Body of pancreas (tissue), 4 donors: Measurements from ENCODE around the gene P2RY8. TPM values are rescaled to one million over a fixed set of nuclear protein-coding genes. Genes with fewer than 3 reads are reported as not detected.
"Not testable (repeated sequence)": the region's sequence is repeated elsewhere in the genome, so short reads cannot be mapped to it uniquely, and the experiment has no call there.

Experiments
- ATAC-seq: fragments of 150-250 bp; one replicate; pipeline ENCODE4 v1.9.1; 2016
- DNase-seq, 4 donors: peaks; one replicate each; pipeline ENCODE4 v3.0.0-alpha.2; 2019
- H3K27ac ChIP-seq, 4 donors: fragments of 200-600 bp; sonication (generic); 1 replicate in 3 of 4; 2 replicates in 1 of 4; pipeline versions ENCODE4 v1.5.1 to v1.6.1; 2016 to 2019; ENCODE audit warnings: mild to moderate bottlenecking in 1 of 4, mixed read lengths in 1 of 4, moderate library complexity in 1 of 4
- H3K27me3 ChIP-seq, 2 donors: fragments of 200-600 bp; sonication (generic); one replicate each; pipeline ENCODE4 v1.6.0; 2016; ENCODE audit warnings: mild to moderate bottlenecking in 1 of 2
- H3K36me3 ChIP-seq, 2 donors: fragments of 200-600 bp; sonication (generic); replicated peaks in 1 of 2; 2 replicates each; pipeline ENCODE4 v1.5.1; 2016; ENCODE audit warnings: low read depth in 2 of 2; ENCODE audit not compliant: insufficient read depth in 1 of 2
- H3K4me1 ChIP-seq: fragments of 200-600 bp; sonication (generic); one replicate; pipeline ENCODE4 v1.6.0; 2016
- H3K4me3 ChIP-seq, 2 donors: fragments of 200-600 bp; sonication (generic); 1 replicate in 1 of 2; 2 replicates in 1 of 2; pipeline ENCODE4 v1.5.1; 2016 to 2019
- H3K9me3 ChIP-seq, 3 donors: fragments of 200-600 bp; sonication (generic); 1 replicate in 2 of 3; 2 replicates in 1 of 3; pipeline ENCODE4 v1.5.1; 2016
- CTCF ChIP-seq, 7 experiments: fragments of 450-650 bp in 4 of 7; fragments of 200-600 bp in 3 of 7; sonication (generic) in 3 of 7; IDR thresholded peaks; one replicate each; pipeline ENCODE4 v1.5.1; 2016 to 2019; ENCODE audit warnings: antibody characterized with exemption in 7 of 7
- POLR2A ChIP-seq, 3 donors: fragments of 450-650 bp; IDR thresholded peaks; one replicate each; pipeline ENCODE4 v1.6.1; 2016; ENCODE audit warnings: antibody characterized with exemption in 3 of 3, mild to moderate bottlenecking in 2 of 3
- WGBS, 2 donors: methylation state at CpG; one replicate each; pipeline ENCODE4 v1.1.5; 2017; 5-methylcytosine and 5-hydroxymethylcytosine counted together
- intact Hi-C: fragments of 100-400 bp; cut with DNase I; formaldehyde crosslinking; loops from one replicate; pipeline ENCODE4 v1.15.1; 2023
- total RNA-seq, 2 donors: library from RNA; depleted of rRNA; stranded (reverse); fragments of >200 nt; gene quantifications; one replicate each; pipeline ENCODE4 v1.1.0, GENCODE V29; 2016

P2RY8 gene
- total RNA-seq, 2 donors from 2014 or later: 0.66 to 0.78 TPM

DNA sequence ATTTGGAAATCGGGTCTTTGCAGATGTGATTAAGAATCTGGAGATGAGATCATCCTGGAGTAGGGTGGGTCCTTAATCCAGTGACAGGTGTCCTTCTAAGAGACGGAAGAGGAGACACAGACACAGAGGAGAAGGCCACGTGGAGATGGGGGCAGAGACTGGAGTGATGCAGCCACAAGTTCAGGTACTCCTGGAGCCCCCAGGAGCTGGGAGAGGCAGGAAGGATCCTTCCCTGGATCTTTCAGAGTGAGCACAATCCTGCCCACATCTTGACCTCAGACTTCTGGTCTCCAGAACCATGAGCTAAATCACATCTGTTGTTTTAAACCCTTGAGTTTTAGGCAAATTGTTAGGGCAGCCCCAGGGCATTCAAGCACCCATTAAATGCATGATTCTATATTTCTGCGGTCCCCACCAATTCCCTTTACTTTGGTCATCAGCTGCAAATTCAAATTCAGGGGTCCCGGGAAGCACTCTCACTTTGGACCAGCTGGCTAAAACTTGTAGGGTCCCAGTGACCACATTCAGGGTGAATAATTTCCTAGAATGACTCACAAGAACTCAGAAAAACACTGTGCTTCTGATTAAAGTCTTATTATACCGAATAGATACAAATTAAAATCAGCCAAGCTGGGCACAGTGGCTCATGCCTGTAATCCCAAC, 41.7 kb upstream of the P2RY8 start:
- ATAC-seq: no peak
- TF ChIP-seq POLR2A (IDR thresholded peaks at IDR 0.05): no peak
- no peak for TF ChIP-seq CTCF (IDR thresholded peaks at IDR 0.05)

DNA sequence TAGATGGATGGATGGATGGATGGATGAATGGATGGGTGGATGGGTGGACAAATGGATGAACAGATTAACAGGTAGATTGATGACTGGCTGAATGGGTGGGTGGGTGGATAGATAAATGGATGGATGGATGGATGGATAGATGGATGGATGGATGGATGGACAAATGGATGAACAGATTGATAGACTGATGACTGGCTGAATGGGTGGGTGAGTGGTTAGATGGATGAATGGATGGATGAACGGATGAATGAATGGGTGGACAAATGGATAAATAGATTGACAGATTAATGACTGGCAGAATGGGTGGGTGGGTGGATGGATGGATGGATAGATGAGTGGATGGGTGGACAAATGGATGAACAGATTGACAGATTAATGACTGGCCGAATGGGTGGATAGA, 40.9 kb upstream of the P2RY8 start:
- TF ChIP-seq CTCF (IDR thresholded peaks at IDR 0.05) (no peak), POLR2A (IDR thresholded peaks at IDR 0.05) (no peak)
- Histone ChIP-seq H3K4me3 (no peak overlapping the region), H3K4me1 (no peaks in the 10 kb centered on the region), H3K36me3 (no peaks in the 10 kb centered on the region), H3K27ac (no peak overlapping the region), H3K9me3 (no peaks in the 10 kb centered on the region), H3K27me3 (no peaks in the 10 kb centered on the region)
- intact Hi-C loops: loop anchor here (10.0 kb wide), 1 partner anchor 113 kb away; no protein-coding TSS in a partner anchor
- 31 to 42% methylated on average over 2 of the region's 2 CpGs for WGBS, 2 donors
- ATAC-seq (no peak), DNase-seq (no peak)

More for the DNA sequence above, 41.7 kb upstream of the P2RY8 start:
- WGBS, 2 donors: 39 to 53% methylated on average over 6 of the region's 6 CpGs
- no peaks in the 10 kb centered on the region for H3K9me3 ChIP-seq
- DNase-seq: no peak
- H3K27ac ChIP-seq: no peak overlapping the region
- intact Hi-C loops: loop anchor here (10.0 kb wide), 1 partner anchor 114 kb away; no protein-coding TSS in a partner anchor
- H3K4me1 ChIP-seq: no peaks in the 10 kb centered on the region
- no peaks in the 10 kb centered on the region for H3K36me3 ChIP-seq
- no peak overlapping the region for H3K4me3 ChIP-seq
- H3K27me3 ChIP-seq: no peaks in the 10 kb centered on the region

- Histone ChIP-seq H3K36me3 (no peaks in the 10 kb centered on the region), H3K27ac (no peak overlapping the region), H3K27me3 (no peaks in the 10 kb centered on the region), H3K9me3 (no peaks in the 10 kb centered on the region), H3K4me3 (no peak overlapping the region), H3K4me1 (no peaks in the 10 kb centered on the region)
- TF ChIP-seq CTCF (IDR thresholded peaks at IDR 0.05): no peak
- no peak for TF ChIP-seq POLR2A (IDR thresholded peaks at IDR 0.05)
- intact Hi-C loops: loop anchor here (10.0 kb wide), 1 partner anchor 112 kb away; no protein-coding TSS in a partner anchor
- DNase-seq (no peak), ATAC-seq (no peak)
- WGBS, 2 donors: 39 to 44% methylated on average over 6 of the region's 6 CpGs
Observed at GRCh38 chrX:1576201-1576992, 39.4 kb upstream of the P2RY8 start.

DNA sequence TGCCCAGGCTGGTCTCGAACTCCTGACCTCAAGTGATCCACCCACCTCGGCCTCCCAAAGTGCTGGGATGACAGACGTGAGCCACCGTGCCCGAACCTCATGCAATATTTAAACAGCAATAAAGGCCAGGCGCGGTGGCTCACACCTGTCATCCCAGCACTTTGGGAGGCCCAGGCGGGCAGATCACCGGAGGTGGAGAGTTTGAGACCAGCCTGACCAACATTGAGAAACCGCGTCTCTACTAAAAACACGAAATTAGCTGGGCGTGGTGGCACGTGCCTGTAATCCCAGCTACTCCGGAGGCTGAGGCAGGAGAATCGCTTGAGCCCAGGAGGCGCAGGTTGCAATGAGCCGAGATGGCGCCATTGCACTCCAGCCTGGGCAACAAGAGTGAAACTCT, 37.2 kb upstream of the P2RY8 start:
- not testable (repeated sequence) for H3K27ac ChIP-seq, ATAC-seq, H3K27me3 ChIP-seq, H3K4me1 ChIP-seq, H3K9me3 ChIP-seq, DNase-seq, H3K4me3 ChIP-seq, H3K36me3 ChIP-seq
- intact Hi-C loops: loop anchor here (10.0 kb wide), 1 partner anchor 109 kb away; no protein-coding TSS in a partner anchor
- 79 to 85% methylated on average over 19 of the region's 19 CpGs for WGBS, 2 donors
